Keratinocyte (primary cell): Measurements from ENCODE around the gene SEPTIN1. TPM values are rescaled to one million over a fixed set of nuclear protein-coding genes. Genes with fewer than 3 reads are reported as not detected.

Experiments used
- DNase-seq: peaks from one replicate; pipeline ENCODE4 v3.0.0-alpha.2; 2011; ENCODE audit warnings: low read depth, missing footprints, low spot score
- FAIRE-seq: peaks from 2 replicates; lab custom pipeline; 2011; peaks lifted over from hg19 to GRCh38; lab: Jason Lieb, UNC
- H2AFZ ChIP-seq: 2 replicates; pipeline ENCODE4 v1.6.0; 2012; ENCODE audit warnings: low read length, control low read depth, inconsistent platforms; ENCODE audit not compliant: control insufficient read depth
- H3K27ac ChIP-seq: 2 replicates; pipeline ENCODE4 v1.5.1; 2011; ENCODE audit warnings: low read length; ENCODE audit not compliant: control insufficient read depth, insufficient read depth
- H3K27me3 ChIP-seq: 3 replicates; pipeline ENCODE4 v1.6.0; 2011; ENCODE audit warnings: low read length; ENCODE audit not compliant: control insufficient read depth, insufficient read depth; ENCODE audit errors: extremely low read depth
- H3K36me3 ChIP-seq, 2 experiments: 2 replicates in 1 of 2; 3 replicates in 1 of 2; pipeline ENCODE4 v1.5.1; 2011; ENCODE audit warnings: low read length in 2 of 2, mild to moderate bottlenecking in 1 of 2; ENCODE audit not compliant: control insufficient read depth in 2 of 2, insufficient read depth in 2 of 2; ENCODE audit errors: extremely low read depth in 1 of 2
- H3K4me1 ChIP-seq: 3 replicates; pipeline ENCODE4 v1.5.1; 2011; ENCODE audit warnings: low read length; ENCODE audit not compliant: control insufficient read depth, insufficient read depth; ENCODE audit errors: extremely low read depth
- H3K4me2 ChIP-seq: 3 replicates; pipeline ENCODE4 v1.6.0; 2011; ENCODE audit warnings: low read depth, low read length; ENCODE audit not compliant: control insufficient read depth, insufficient read depth; ENCODE audit errors: extremely low read depth
- H3K4me3 ChIP-seq, 3 experiments: fragments of 200-600 bp in 1 of 3; sonication (generic) in 1 of 3; 2 replicates in 2 of 3; 3 replicates in 1 of 3; pipeline ENCODE4 v1.5.1; 2011 to 2016; ENCODE audit warnings: low read length in 3 of 3, mild to moderate bottlenecking in 3 of 3, control low read depth in 2 of 3, inconsistent platforms in 1 of 3, low read depth in 1 of 3, mixed read lengths in 1 of 3, mixed run types in 1 of 3, moderate library complexity in 1 of 3; ENCODE audit not compliant: control insufficient read depth in 2 of 3, insufficient read depth in 2 of 3; ENCODE audit errors: extremely low read depth in 1 of 3
- H3K79me2 ChIP-seq: 2 replicates; pipeline ENCODE4 v1.6.0; 2012; ENCODE audit warnings: low read length; ENCODE audit not compliant: control insufficient read depth, insufficient read depth
- H3K9ac ChIP-seq: 3 replicates; pipeline ENCODE4 v1.6.0; 2011; ENCODE audit warnings: low read length; ENCODE audit not compliant: control insufficient read depth, insufficient read depth; ENCODE audit errors: extremely low read depth
- H3K9me1 ChIP-seq: 3 replicates; pipeline ENCODE4 v1.6.0; 2011; ENCODE audit warnings: low read length; ENCODE audit not compliant: control insufficient read depth, insufficient read depth; ENCODE audit errors: extremely low read depth
- H3K9me3 ChIP-seq: 2 replicates; pipeline ENCODE4 v1.5.1; 2012; ENCODE audit warnings: low read depth, low read length; ENCODE audit not compliant: control insufficient read depth
- H4K20me1 ChIP-seq: 3 replicates; pipeline ENCODE4 v1.6.0; 2011; ENCODE audit warnings: low read length; ENCODE audit not compliant: control insufficient read depth, insufficient read depth; ENCODE audit errors: extremely low read depth
- CTCF ChIP-seq, 3 experiments: IDR thresholded peaks in 1 of 3; conservative IDR thresholded peaks in 1 of 3; optimal IDR thresholded peaks in 1 of 3; 2 replicates in 2 of 3; 3 replicates in 1 of 3; pipeline versions ENCODE3 to v1.5.1; 2011; ENCODE audit warnings: low read length in 3 of 3, mild to moderate bottlenecking in 3 of 3, moderate library complexity in 2 of 3, control low read depth in 1 of 3, inconsistent platforms in 1 of 3; ENCODE audit not compliant: insufficient read depth in 2 of 3; ENCODE audit errors: extremely low read depth in 1 of 3
- EZH2 ChIP-seq: IDR thresholded peaks from one replicate; pipeline ENCODE4 v1.6.1; 2012; ENCODE audit warnings: inconsistent platforms, mild to moderate bottlenecking, low read length, moderate library complexity
- dilution Hi-C: fragments of 300-500 bp; cut with MboI; formaldehyde crosslinking; loops from one replicate; pipeline ENCODE4 v1.7.0; 2020; ENCODE audit warnings: low sequenced_read_pairs; ENCODE audit not compliant: extremely low pct_ligation_motif_present
- polyA plus RNA-seq, 5 experiments: library from polyadenylated mRNA; depleted of rRNA in 3 of 5; stranded (reverse) in 3 of 5; stranded (forward) in 1 of 5; unstranded in 1 of 5; fragments of >200 nt; gene quantifications; 1 replicate in 1 of 5; 2 replicates in 3 of 5; 3 replicates in 1 of 5; pipeline versions ENCODE4 v1.2.1 to v1.2.3, GENCODE V29; 2011 to 2012; ENCODE audit warnings: missing spikeins in 2 of 5, low read depth in 1 of 5, low replicate concordance in 1 of 5

The SEPTIN1 gene
- polyA plus RNA-seq, 1 donor (not counting 4 experiments of a cell fraction or from before 2014, with no cell fraction given): not detected

GRCh38 chr16:30355144-30355953, 27.0 kb downstream of the SEPTIN1 start, which contains the start of gene CD2BP2:
CD2BP2 (minus strand) TSS chr16:30355308; CDS start chr16:30354681, 627 bp downstream.
- dilution Hi-C loops: no loop called here
- H3K79me2 ChIP-seq: peaks cover 36% of the 10 kb centered on the region
- peak within 1 kb of the TSS; percentile 93 for H2AFZ ChIP-seq
- H4K20me1 ChIP-seq: no peaks in the 10 kb centered on the region
- peaks cover 39 to 45% of the 10 kb centered on the region in 2 experiments for H3K36me3 ChIP-seq
- H3K27me3 ChIP-seq: no peaks in the 10 kb centered on the region
- peak within 1 kb of the TSS; percentile 95 for H3K9ac ChIP-seq
- TF ChIP-seq CTCF (optimal IDR thresholded peaks at IDR 0.05 in 1 of 3, IDR thresholded peaks at IDR 0.05 in 1 of 3, conservative IDR thresholded peaks at IDR 0.05 in 1 of 3; ENCODE audit: extremely low read depth in 1 of 3, insufficient read depth in 2 of 3, low read length in 3 of 3) (no peak), EZH2 (no peak)
- peak within 1 kb of the TSS; percentile 96 for H3K27ac ChIP-seq
- H3K9me1 ChIP-seq: no peaks in the 10 kb centered on the region
- peak within 1 kb of the TSS; percentile 93 for H3K4me2 ChIP-seq
- DNase-seq (peak; percentile 95), FAIRE-seq (peak; percentile 95)
- no peaks in the 10 kb centered on the region for H3K9me3 ChIP-seq
- peak within 1 kb of the TSS; percentile 95 to 100 (median 99) for H3K4me3 ChIP-seq
- peaks cover 16% of the 10 kb centered on the region for H3K4me1 ChIP-seq

- FAIRE-seq (no peak), DNase-seq (no peak)
- Histone ChIP-seq H3K9me3 (no peaks in the 10 kb centered on the region), H2AFZ (peak overlapping the region; percentile 93), H3K4me3 (peak overlapping the region; percentile 95 to 100 (median 99)), H3K27me3 (no peaks in the 10 kb centered on the region), H4K20me1 (no peaks in the 10 kb centered on the region), H3K27ac (peak overlapping the region; percentile 96), H3K4me2 (peak overlapping the region; percentile 92), H3K36me3 (peaks cover 37 to 53% of the 10 kb centered on the region in 2 experiments), H3K79me2 (peaks cover 33% of the 10 kb centered on the region), H3K4me1 (peaks cover 16% of the 10 kb centered on the region), H3K9ac (peak overlapping the region; percentile 95), H3K9me1 (no peaks in the 10 kb centered on the region)
- TF ChIP-seq CTCF (optimal IDR thresholded peaks at IDR 0.05 in 1 of 3, IDR thresholded peaks at IDR 0.05 in 1 of 3, conservative IDR thresholded peaks at IDR 0.05 in 1 of 3; ENCODE audit: extremely low read depth in 1 of 3, insufficient read depth in 2 of 3, low read length in 3 of 3): no peak
- TF ChIP-seq EZH2: no peak
- dilution Hi-C loops: no loop called here
Observed at GRCh38 chr16:30354423-30355143, 27.8 kb downstream of the SEPTIN1 start.
